NCI-H345 treated with DMSO at 0.1 percent for 48 hours (cell line): ENCODE measurements around the gene MACIR.

ENCODE experiments used
- DNase-seq: peaks from one replicate; lab custom pipeline; 2025; ENCODE audit not compliant: unreplicated experiment; lab: John Stamatoyannopoulos, UW

MACIR gene

GRCh38 chr5:103289024-103289423 is 30.5 kb downstream of the MACIR start:
- DNase-seq = no peak

- DNase-seq = no peak
Measured at GRCh38 chr5:103290846-103291245, 32.3 kb downstream of the MACIR start.

GRCh38 chr5:103291606-103292005 is 33.0 kb downstream of the MACIR start:
- no peak for DNase-seq

GRCh38 chr5:103293099-103293498 is 34.5 kb downstream of the MACIR start:
- DNase-seq = no peak

GRCh38 chr5:103293719-103294118 is 35.2 kb downstream of the MACIR start:
- no peak for DNase-seq

GRCh38 chr5:103294906-103295305 is 36.3 kb downstream of the MACIR start:
- no peak for DNase-seq

- DNase-seq = no peak
Measured at GRCh38 chr5:103295424-103295823, 36.9 kb downstream of the MACIR start.

- no peak for DNase-seq
Measured at GRCh38 chr5:103295871-103296270, 37.3 kb downstream of the MACIR start.

GRCh38 chr5:103298117-103298516 is 39.6 kb downstream of the MACIR start:
- DNase-seq = no peak

GRCh38 chr5:103298607-103299188 is 40.1 kb downstream of the MACIR start:
- DNase-seq = no peak

- no peak for DNase-seq
Measured at GRCh38 chr5:103305809-103306208, 47.2 kb downstream of the MACIR start.

- no peak for DNase-seq
Measured at GRCh38 chr5:103307470-103307869, 48.9 kb downstream of the MACIR start.

GRCh38 chr5:103308774-103309173 is 50.2 kb downstream of the MACIR start:
- DNase-seq = no peak

- no peak for DNase-seq
Measured at GRCh38 chr5:103313056-103313455, 54.5 kb downstream of the MACIR start.

- no peak for DNase-seq
Measured at GRCh38 chr5:103315455-103315854, 56.9 kb downstream of the MACIR start.

- DNase-seq = no peak
Measured at GRCh38 chr5:103327451-103327850, 68.9 kb downstream of the MACIR start.

- no peak for DNase-seq
Measured at GRCh38 chr5:103327893-103328292, 69.3 kb downstream of the MACIR start.
